ENCODE results near the gene ALKBH5. TPM values are rescaled to one million over a fixed set of nuclear protein-coding genes. Genes with fewer than 3 reads are reported as not detected.

ALKBH5 gene
- total and polyA plus RNA-seq, 9 of the 15 experiments (the other 6 are each of a cell fraction or from before 2014, with no cell fraction given), result 11.4 to 70.0 (median 47.4) TPM

GRCh38 chr17:18246880-18247612, 63.4 kb downstream of the ALKBH5 start (continued):
- TF ChIP-seq ZNF592 (IDR thresholded peaks at IDR 0.05) (no peak), SRF (CRISPR knock-in tag; IDR thresholded peaks at IDR 0.05) (peak in 1 of 2 experiments; percentile 33; a peak in 1 of 4 replicates), ZNF75A (CRISPR knock-in tag; IDR thresholded peaks at IDR 0.05) (no peak), FOXP4 (CRISPR knock-in tag; IDR thresholded peaks at IDR 0.05; ENCODE audit: borderline replicate concordance) (no peak), SIX5 (IDR thresholded peaks at IDR 0.05; ENCODE audit: borderline replicate concordance in 1 of 2, insufficient read depth in 1 of 2, low read depth in 1 of 2, low read length in 2 of 2) (no peak), L3MBTL2 (IDR thresholded peaks at IDR 0.05) (peak; percentile 62; the same call in 1 of the 2 replicates), TEAD1 (CRISPR knock-in tag; IDR thresholded peaks at IDR 0.05) (no peak), EP400 (IDR thresholded peaks at IDR 0.05) (peak; percentile 64; the same call in 1 of the 2 replicates), HMGXB4 (CRISPR knock-in tag; IDR thresholded peaks at IDR 0.05) (no peak), NKRF (IDR thresholded peaks at IDR 0.05; ENCODE audit: borderline replicate concordance) (peak; percentile 51; the same call in 1 of the 2 replicates), HCFC1 (IDR thresholded peaks at IDR 0.05; ENCODE audit: low read depth, low read length) (no peak), ETV6 (IDR thresholded peaks at IDR 0.05; ENCODE audit: borderline replicate concordance in 1 of 2, low read depth in 2 of 2, low read length in 1 of 2) (no peak), ETV6 (CRISPR knock-in tag; IDR thresholded peaks at IDR 0.05; ENCODE audit: borderline replicate concordance) (no peak), PHF8 (IDR thresholded peaks at IDR 0.05; ENCODE audit: borderline replicate concordance, low read length) (peak; percentile 47; the same call in 1 of the 2 replicates), CXXC5 (CRISPR knock-in tag; IDR thresholded peaks at IDR 0.05) (peak; percentile 32; the same call in 1 of the 2 replicates)
